Cerebellar cortex (tissue), 1 donor: ENCODE data around the gene PRPF18.

ENCODE experiments used
- DNase-seq: peaks from one replicate; pipeline ENCODE4 v3.0.0-alpha.2; 2015; ENCODE audit warnings: low spot score

The PRPF18 gene

GRCh38 chr10:13669182-13669855 lies 82.6 kb downstream of the PRPF18 start:
- DNase-seq = no peak

- DNase-seq = no peak
Observed at GRCh38 chr10:13669901-13670300, 83.1 kb downstream of the PRPF18 start.

GRCh38 chr10:13670311-13670710 lies 83.5 kb downstream of the PRPF18 start:
- no peak for DNase-seq

- no peak for DNase-seq
Observed at GRCh38 chr10:13671904-13672303, 85.1 kb downstream of the PRPF18 start.

- DNase-seq = no peak
Observed at GRCh38 chr10:13672548-13672947, 85.8 kb downstream of the PRPF18 start.

DNA sequence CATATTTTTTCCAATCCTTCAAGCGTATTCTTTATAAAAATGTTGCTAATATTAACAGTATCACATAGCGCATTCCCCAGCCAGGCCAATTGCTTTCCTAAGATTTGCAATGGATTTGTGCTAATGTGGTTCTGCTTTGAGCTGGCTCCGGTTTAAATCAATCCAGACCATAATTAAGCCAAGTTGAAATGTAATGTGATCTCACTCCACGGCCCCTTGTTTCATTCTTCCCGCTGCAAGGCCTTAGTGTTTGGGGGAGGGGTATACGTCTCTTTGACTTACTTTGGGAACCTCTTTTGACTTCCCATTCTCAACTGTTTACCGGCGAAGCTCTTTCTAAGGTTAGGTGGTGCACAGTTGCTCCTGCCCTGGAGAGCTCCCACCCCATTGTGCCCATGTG lies 86.4 kb downstream of the PRPF18 start:
- no peak for DNase-seq

DNA sequence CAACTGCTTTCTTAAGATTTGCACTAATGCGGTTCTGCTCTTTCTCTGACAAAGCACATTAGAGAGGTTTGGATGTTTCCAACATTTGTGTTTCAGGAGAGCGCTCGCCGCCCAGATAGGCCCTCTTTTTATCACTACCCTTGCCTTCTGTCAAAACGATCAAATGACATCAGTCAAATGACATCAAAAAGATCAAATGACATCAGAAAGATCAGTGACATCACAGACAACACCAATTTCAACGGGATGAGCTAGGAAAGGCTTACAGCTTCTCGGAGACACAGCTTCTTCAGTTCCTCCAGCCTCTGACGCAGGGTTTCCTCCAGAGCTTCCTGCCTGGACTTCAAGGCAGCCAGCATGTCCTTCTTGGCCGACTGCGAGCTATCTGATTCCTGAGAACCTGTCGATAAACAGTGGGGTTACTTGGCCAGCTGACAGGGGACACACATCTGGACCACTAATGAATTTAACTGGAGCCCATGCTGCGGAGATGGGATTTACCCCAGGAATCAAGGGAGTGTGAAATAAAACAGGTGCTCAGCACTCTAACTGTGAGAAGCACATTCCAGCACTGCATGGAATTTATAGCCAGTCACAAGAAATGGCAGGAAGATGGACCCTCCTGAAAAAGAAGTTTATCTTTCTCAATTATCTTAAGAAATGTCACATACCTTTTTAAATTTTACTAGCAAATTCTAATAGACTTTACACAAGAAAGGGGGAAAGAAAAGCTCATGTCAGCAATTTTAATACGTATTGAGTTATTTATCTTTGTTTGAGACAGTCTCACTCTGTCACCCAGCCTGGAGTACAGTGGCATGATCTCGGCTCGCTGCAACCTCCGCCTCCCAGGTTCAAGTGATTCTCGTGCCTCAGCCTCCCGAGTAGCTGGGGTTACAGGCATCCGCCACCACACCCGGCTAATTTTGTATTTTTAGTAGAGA lies 88.2 kb downstream of the PRPF18 start:
- DNase-seq = no peak

GRCh38 chr10:13678101-13678843 lies 91.5 kb downstream of the PRPF18 start:
- no peak for DNase-seq
